CD4-positive, alpha-beta T cell (primary cell): Measurements from ENCODE around the gene RUFY2. TPM values are rescaled to one million over a fixed set of nuclear protein-coding genes. Genes with fewer than 3 reads are reported as not detected.

Source experiments
- ATAC-seq: fragments of 200-7000 bp; cut with Tn5 transposase; one replicate; pipeline ENCODE4 v1.10.0; 2022; ENCODE audit warnings: mild to moderate bottlenecking; ENCODE audit not compliant: poor library complexity
- CTCF ChIA-PET: fragments of 350-600 bp; sonication (Branson Sonifier 250); formaldehyde crosslinking; loops from one replicate; lab custom pipeline; 2021; ENCODE audit warnings: antibody characterized with exemption, inconsistent platforms; lab: Charles Lee
- POLR2A ChIA-PET: fragments of 350-600 bp; sonication (Branson Sonifier 250); formaldehyde crosslinking; loops from one replicate; lab custom pipeline; 2021; ENCODE audit warnings: antibody characterized with exemption, inconsistent platforms; lab: Charles Lee
- DNase-seq, 14 experiments: peaks; one replicate each; pipeline ENCODE4 v3.0.0-alpha.2; 2013 to 2020; ENCODE audit warnings: mixed read lengths in 2 of 14
- H3K27ac ChIP-seq, 2 donors: one replicate each; pipeline versions ENCODE4 v1.5.1 to v1.7.0; 2013; ENCODE audit warnings: low read length in 2 of 2, low read depth in 1 of 2, mild to moderate bottlenecking in 1 of 2
- H3K27me3 ChIP-seq, 2 experiments: 1 replicate in 1 of 2; 2 replicates in 1 of 2; pipeline versions ENCODE4 v1.6.1 to v1.7.0; 2013; ENCODE audit warnings: low read length in 2 of 2, control low read depth in 1 of 2, mild to moderate bottlenecking in 1 of 2, moderate library complexity in 1 of 2; ENCODE audit not compliant: insufficient read depth in 2 of 2, control insufficient read depth in 1 of 2
- H3K36me3 ChIP-seq: one replicate; pipeline ENCODE4 v1.6.1; 2013; ENCODE audit warnings: low read length, control low read depth; ENCODE audit not compliant: insufficient read depth
- H3K4me1 ChIP-seq: one replicate; pipeline ENCODE4 v1.6.1; 2013; ENCODE audit warnings: low read length, control low read depth; ENCODE audit not compliant: insufficient read depth
- H3K4me3 ChIP-seq: one replicate; pipeline ENCODE4 v1.5.1; 2013; ENCODE audit warnings: mild to moderate bottlenecking, low read length, moderate library complexity
- H3K9me3 ChIP-seq, 2 experiments: 1 replicate in 1 of 2; 2 replicates in 1 of 2; pipeline versions ENCODE4 v1.6.1 to v1.7.0; 2013; ENCODE audit warnings: low read length in 2 of 2, mild to moderate bottlenecking in 2 of 2, control low read depth in 1 of 2, moderate library complexity in 1 of 2; ENCODE audit not compliant: control insufficient read depth in 1 of 2, insufficient read depth in 1 of 2
- H3K27ac Mint-ChIP-seq: one replicate; pipeline ENCODE4 v1.8.0; 2020; ENCODE audit warnings: mixed read lengths
- H3K27me3 Mint-ChIP-seq: one replicate; pipeline ENCODE4 v1.8.0; 2021; ENCODE audit warnings: mixed read lengths
- H3K36me3 Mint-ChIP-seq: one replicate; pipeline ENCODE4 v1.8.0; 2021; ENCODE audit warnings: low read depth, mixed read lengths
- H3K4me1 Mint-ChIP-seq: one replicate; pipeline ENCODE4 v1.8.0; 2021; ENCODE audit warnings: low read depth, mixed read lengths
- H3K4me3 Mint-ChIP-seq: one replicate; pipeline ENCODE4 v1.8.0; 2020; ENCODE audit warnings: mild to moderate bottlenecking, mixed read lengths
- H3K9me3 Mint-ChIP-seq: one replicate; pipeline ENCODE4 v1.8.0; 2020; ENCODE audit warnings: mixed read lengths
- intact Hi-C, 2 experiments: fragments of 100-400 bp; cut with DNase I in 1 of 2; cut with micrococcal nuclease in 1 of 2; formaldehyde crosslinking; loops; one replicate each; pipeline versions ENCODE4 v1.15.1 to v1.9.0; 2023 to 2025; cut with DNase I, micrococcal nuclease
- total RNA-seq, 174 experiments: library from RNA in 2 of 174; stranded (reverse) in 2 of 174; gene quantifications; one replicate each; pipeline ENCODE4 v1.2.3 and lab custom pipeline; 2021 to 2026
- TF ChIP-seq, protein P1 (sequence below): fragments of 200-600 bp; IDR thresholded peaks from one replicate; pipeline ENCODE4 v1.8.0; 2022; ENCODE audit warnings: antibody characterized with exemption, mild to moderate bottlenecking

RUFY2 gene
- total RNA-seq, 2 experiments from 2014 or later, result 10.7 to 14.8 TPM

DNA sequence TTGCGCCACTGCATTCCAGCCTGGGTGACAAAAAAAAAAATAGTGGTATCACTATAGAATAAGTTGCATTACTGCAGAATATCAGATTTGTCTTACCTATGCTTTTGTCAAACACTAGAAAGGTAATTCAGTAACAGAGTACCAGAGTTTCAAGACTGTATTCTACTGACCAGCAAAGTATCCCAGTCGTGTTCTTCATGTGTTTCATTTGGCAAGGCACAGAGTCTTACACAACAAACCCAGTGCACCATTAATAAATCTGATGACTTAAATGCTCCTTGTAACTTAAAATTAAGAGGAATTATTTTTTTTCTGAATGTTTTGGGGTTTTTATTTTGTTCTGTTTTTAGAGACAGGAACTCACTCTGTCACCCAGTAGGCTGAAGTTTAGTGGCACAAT is 40.0 kb downstream of the RUFY2 start:
- Histone ChIP-seq H3K9me3 (peaks cover 0 to 11% of the 10 kb centered on the region in 2 experiments), H3K4me3 (no peak overlapping the region), H3K36me3 (peaks cover 25% of the 10 kb centered on the region), H3K4me1 (no peaks in the 10 kb centered on the region), H3K27me3 (no peaks in the 10 kb centered on the region), H3K27ac (no peak overlapping the region)
- DNase-seq, result no peak
- Mint-ChIP-seq H3K4me3 (no peak overlapping the region), H3K27me3 (no peaks in the 10 kb centered on the region), H3K27ac (no peak overlapping the region), H3K9me3 (peaks cover 3% of the 10 kb centered on the region), H3K36me3 (peaks cover 58% of the 10 kb centered on the region), H3K4me1 (no peaks in the 10 kb centered on the region)
- ChIA-PET POLR2A (no interaction called here), CTCF (no interaction called here)
- ATAC-seq, result no peak
- TF ChIP-seq, protein P1, sequence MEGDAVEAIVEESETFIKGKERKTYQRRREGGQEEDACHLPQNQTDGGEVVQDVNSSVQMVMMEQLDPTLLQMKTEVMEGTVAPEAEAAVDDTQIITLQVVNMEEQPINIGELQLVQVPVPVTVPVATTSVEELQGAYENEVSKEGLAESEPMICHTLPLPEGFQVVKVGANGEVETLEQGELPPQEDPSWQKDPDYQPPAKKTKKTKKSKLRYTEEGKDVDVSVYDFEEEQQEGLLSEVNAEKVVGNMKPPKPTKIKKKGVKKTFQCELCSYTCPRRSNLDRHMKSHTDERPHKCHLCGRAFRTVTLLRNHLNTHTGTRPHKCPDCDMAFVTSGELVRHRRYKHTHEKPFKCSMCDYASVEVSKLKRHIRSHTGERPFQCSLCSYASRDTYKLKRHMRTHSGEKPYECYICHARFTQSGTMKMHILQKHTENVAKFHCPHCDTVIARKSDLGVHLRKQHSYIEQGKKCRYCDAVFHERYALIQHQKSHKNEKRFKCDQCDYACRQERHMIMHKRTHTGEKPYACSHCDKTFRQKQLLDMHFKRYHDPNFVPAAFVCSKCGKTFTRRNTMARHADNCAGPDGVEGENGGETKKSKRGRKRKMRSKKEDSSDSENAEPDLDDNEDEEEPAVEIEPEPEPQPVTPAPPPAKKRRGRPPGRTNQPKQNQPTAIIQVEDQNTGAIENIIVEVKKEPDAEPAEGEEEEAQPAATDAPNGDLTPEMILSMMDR, result no peak
- intact Hi-C loops, result no loop called here

DNA sequence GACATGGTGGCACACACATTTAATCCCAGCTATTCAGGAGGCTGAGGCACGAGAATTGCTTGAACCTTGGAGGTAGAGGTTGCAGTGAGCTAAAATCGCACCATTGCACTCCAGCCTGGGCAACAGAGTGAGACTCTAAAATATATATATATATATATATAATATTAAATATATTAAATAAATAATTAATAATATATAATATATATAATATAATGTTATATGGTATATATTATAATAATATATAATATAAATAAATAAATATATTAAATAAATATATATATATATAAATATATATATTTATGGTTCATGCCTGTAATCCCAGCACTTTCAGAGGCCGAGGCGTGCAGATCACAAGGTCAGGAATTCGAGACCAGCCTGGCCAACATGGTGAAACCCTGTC is 40.5 kb downstream of the RUFY2 start:
- H3K4me3 ChIP-seq, result no peak overlapping the region
- no peak overlapping the region for H3K4me3 Mint-ChIP-seq
- H3K27ac Mint-ChIP-seq, result no peak overlapping the region
- TF ChIP-seq, protein P1, result no peak
- H3K27me3 Mint-ChIP-seq, result no peaks in the 10 kb centered on the region
- ChIA-PET CTCF (no interaction called here), POLR2A (no interaction called here)
- ATAC-seq, result no peak
- H3K4me1 ChIP-seq, result no peaks in the 10 kb centered on the region
- no peaks in the 10 kb centered on the region for H3K4me1 Mint-ChIP-seq
- no peak for DNase-seq
- peaks cover 57% of the 10 kb centered on the region for H3K36me3 Mint-ChIP-seq
- H3K36me3 ChIP-seq, result peaks cover 23% of the 10 kb centered on the region
- H3K27ac ChIP-seq, result no peak overlapping the region
- intact Hi-C loops, result no loop called here
- H3K9me3 ChIP-seq, result peaks cover 0 to 8% of the 10 kb centered on the region in 2 experiments
- H3K27me3 ChIP-seq, result no peaks in the 10 kb centered on the region
- peaks cover 3% of the 10 kb centered on the region for H3K9me3 Mint-ChIP-seq

DNA sequence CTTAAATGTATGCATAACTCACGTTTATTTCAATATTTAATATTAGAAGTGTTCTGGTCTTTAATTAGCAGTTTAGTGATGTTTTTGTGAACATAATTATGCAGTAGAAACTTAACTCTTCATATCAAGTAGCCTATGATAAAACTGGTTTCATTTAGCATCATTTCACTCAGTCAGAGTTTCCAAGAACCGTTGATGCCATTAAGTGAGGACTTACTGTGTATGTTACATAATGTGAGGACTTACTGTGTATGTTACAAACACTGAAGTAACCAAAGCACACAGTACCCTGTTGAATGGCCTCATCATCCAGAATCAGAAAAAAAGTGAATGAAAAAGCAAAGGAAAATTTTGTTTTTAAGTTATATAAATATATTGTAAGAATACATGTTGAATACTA is 41.5 kb downstream of the RUFY2 start:
- ChIA-PET POLR2A (no interaction called here), CTCF (no interaction called here)
- peaks cover 23% of the 10 kb centered on the region for H3K36me3 ChIP-seq
- Mint-ChIP-seq H3K27ac (no peak overlapping the region), H3K4me3 (no peak overlapping the region), H3K4me1 (no peaks in the 10 kb centered on the region), H3K9me3 (peaks cover 3% of the 10 kb centered on the region), H3K36me3 (peaks cover 56% of the 10 kb centered on the region), H3K27me3 (no peaks in the 10 kb centered on the region)
- TF ChIP-seq, protein P1, result no peak
- no peak for ATAC-seq
- H3K27me3 ChIP-seq, result no peaks in the 10 kb centered on the region
- DNase-seq, result no peak
- H3K4me3 ChIP-seq, result no peak overlapping the region
- no peaks in the 10 kb centered on the region for H3K9me3 ChIP-seq
- no peak overlapping the region for H3K27ac ChIP-seq
- H3K4me1 ChIP-seq, result no peaks in the 10 kb centered on the region
- intact Hi-C loops, result no loop called here
